CD1c-positive myeloid dendritic cell (primary cell): Measurements from ENCODE around the gene CRTAC1.

ENCODE experiments used
- DNase-seq: peaks from one replicate; pipeline ENCODE4 v3.0.0-alpha.2; 2016; ENCODE audit errors: extremely low spot score

The CRTAC1 gene

GRCh38 chr10:97974526-97975525 lies 55.6 kb downstream of the CRTAC1 start:
- DNase-seq = no peak

GRCh38 chr10:97974100-97974499 lies 56.3 kb downstream of the CRTAC1 start:
- DNase-seq = no peak

- no peak for DNase-seq
These were observed 60.8 kb downstream of the CRTAC1 start for GRCh38 chr10:97969538-97970079.

GRCh38 chr10:97964748-97965147 lies 65.7 kb downstream of the CRTAC1 start:
- DNase-seq = no peak

DNA sequence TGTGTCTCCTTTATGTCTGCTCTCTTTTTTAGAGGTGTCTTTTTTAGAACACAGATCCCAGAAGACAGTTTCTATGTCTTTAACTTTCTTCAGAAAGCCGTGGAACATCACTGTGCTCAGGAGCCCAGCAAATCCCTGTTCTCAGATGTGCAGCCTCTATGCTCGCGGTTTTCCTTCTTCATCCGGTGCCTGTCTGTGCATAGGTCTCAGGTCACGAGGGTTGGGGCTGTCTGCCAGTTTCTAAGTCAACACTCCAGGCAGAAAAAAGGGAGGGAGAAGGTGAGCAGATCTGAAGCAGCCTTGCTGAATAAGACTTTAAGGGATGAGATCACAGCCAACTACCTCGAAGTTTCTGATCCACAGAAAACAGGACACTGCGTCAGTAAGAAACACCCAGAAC lies 68.5 kb downstream of the CRTAC1 start:
- DNase-seq = no peak

- no peak for DNase-seq
These were observed 70.0 kb downstream of the CRTAC1 start for GRCh38 chr10:97960269-97961056.

DNA sequence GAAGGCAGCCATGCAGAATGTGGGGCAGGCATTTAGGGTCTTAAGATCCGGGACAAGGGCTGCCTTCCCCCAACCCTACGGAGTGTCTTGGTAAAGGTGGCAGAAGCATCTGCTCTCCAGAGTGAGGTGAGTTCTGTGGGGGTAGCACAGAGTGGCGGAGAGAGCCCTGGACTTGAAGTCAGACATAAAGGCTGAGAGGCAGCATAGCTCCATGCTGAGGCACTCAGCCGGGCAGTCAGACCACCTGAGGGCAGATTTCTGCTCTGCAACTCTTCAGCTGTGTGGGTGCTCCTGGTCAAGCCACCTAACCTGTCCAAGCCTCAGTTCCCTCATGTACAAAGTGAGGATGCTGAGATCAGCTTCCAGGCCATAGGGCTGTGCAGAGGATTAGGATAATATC lies 81.0 kb downstream of the CRTAC1 start:
- no peak for DNase-seq

GRCh38 chr10:97948822-97949221 lies 81.6 kb downstream of the CRTAC1 start:
- no peak for DNase-seq

- DNase-seq = no peak
These were observed 85.6 kb downstream of the CRTAC1 start for GRCh38 chr10:97944772-97945171.

- DNase-seq = no peak
These were observed 87.1 kb downstream of the CRTAC1 start for GRCh38 chr10:97943294-97943693.

DNA sequence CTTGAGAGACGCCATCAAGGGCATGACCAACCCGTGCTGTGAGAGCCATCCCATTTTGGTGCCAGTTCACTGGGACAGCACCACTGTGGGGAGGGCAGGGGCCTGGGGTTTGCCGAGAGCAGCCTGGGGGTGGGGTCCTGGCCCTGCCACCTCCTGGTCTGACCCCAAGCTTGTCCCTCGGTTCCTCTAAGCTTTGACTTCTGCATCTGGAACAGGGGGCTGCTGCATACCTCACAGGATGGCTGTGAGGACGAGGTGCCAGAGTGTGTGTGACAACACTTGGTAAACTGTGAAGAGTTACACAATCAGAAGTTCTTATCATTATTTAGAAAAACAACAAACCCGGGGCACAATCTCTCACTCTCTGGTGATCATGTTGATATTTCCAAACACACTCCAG lies 89.9 kb downstream of the CRTAC1 start:
- no peak for DNase-seq

GRCh38 chr10:97939446-97939990 lies 90.9 kb downstream of the CRTAC1 start:
- DNase-seq = no peak

GRCh38 chr10:97937928-97938327 lies 92.5 kb downstream of the CRTAC1 start:
- DNase-seq = no peak

DNA sequence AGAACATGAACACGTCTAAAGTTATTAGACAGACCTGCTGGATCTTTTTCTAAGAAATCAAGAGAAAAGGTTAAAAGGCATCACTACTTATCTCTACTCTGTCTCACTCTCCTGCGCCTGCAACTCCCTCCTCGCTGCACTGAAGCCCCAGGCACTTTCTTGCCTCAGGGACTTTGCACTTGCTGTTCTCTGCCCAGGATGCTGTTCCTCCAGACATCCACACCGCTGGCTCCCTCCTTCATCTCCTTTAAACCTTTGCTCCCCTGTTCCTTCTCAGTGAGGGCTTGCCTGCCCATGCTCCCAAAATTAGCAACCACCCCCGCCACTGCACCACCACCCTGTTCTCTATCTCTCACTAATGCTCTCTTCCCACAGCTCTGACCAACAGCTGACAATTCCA lies 93.4 kb downstream of the CRTAC1 start:
- no peak for DNase-seq

- no peak for DNase-seq
These were observed 94.3 kb downstream of the CRTAC1 start for GRCh38 chr10:97936126-97936525.

DNA sequence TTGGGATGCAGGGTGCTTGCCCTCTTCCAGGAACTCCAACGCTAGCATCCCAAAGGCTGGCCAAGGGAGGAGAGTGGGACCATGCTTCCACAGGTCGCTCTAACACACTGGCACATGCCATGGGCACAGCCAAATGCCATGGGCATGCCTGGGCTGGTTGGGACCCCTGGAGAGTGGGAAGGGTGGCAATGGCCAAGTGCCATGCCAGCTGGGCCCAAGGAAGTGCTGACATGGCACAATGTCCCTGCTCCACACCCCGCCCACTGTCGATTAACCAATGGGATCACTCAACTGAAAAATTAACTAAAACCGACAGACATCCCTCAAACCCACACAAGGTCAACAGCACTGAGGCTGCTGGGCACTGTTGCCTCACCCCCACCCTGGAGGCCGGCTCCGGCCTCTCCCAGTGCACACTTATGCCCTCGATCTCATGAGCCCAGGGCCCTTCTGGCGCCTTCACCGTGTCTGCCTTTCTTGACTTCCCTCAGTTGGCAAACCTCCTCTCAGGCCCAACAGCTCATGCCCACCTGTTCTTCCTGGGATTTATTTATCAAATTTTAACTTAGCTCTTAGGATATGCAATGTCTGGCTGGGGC lies 97.4 kb downstream of the CRTAC1 start:
- DNase-seq = no peak

GRCh38 chr10:97931041-97931440 lies 99.4 kb downstream of the CRTAC1 start:
- no peak for DNase-seq

GRCh38 chr10:97928897-97929296 lies 101.5 kb downstream of the CRTAC1 start:
- no peak for DNase-seq

DNA sequence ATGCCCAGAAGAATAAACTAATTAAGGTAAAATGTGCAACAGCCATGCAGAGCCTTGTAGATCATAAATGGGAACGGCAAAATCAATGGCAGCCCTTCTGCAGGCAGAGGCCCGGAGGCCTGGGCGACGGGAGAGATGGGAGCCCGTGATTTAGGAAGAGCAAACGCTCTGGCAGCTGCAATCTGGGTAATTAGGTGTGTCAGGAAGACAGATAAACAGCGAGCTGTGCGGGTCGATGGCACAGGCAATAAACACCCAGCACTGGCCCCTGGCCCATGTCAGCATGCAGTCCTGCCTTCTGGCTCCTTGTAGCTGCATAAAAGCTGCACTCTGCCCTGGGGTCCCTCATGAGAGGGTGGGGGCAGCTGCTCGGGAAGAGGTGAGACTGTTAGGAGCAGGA lies 102.8 kb downstream of the CRTAC1 start:
- no peak for DNase-seq

- DNase-seq = no peak
These were observed 104.4 kb downstream of the CRTAC1 start for GRCh38 chr10:97926055-97926454.

DNA sequence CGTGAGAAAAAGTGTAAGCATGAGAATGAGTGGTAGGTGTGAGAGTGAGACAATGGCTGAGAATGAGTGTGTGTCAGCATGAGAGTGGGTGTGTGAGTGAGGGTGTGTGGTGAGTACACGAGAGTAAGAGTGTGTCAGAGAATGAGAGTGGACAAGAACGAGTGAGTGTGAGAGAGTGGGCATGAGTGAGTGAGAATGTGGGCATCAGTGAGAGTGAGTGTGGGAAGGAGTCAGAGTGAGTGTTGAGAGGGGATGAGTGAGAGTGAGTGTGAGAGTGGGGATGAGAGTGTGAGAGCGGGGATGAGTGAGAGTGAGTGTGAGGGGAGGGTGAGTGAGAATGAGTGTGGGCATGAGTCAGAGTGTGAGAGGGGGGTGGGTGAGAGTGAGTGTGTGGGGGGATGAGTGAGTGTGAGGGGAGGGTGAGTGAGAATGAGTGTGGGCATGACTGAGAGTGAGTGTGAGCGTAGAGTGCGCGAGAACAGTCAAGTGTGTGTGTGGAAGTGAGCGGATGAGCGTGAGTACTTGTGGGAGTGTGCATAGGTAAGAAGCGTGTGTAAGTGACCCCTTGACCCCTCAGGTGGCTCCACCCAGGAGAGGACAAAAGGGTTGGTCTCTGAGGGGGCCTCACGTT lies 105.0 kb downstream of the CRTAC1 start:
- DNase-seq = no peak
